ENCODE results near the gene MKX. TPM values are rescaled to one million over a fixed set of nuclear protein-coding genes. Genes with fewer than 3 reads are reported as not detected.

The MKX gene
- total RNA-seq, 1 experiment from 2014 or later = 27.5 TPM

DNA sequence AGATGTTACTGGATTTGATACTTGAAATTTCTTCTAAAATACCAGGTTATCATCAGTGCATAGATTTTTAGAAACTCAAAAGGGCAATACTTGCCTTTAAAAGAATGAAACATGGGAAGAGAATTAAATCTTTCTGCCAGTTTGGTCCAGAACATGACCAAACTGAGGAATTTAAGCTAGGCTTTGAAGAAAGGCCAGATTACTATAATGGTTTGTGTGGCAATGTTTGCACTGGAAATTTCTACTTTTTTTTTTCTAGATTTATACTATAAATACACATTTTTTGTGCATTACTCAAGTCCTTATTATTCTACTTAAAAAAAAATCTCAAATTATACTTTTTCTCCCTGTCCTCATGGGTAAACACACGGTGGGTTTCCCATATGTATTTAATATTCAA lies 9.2 kb downstream of the MKX start:
- H3K9ac ChIP-seq (ENCODE audit: low read length) = no peak overlapping the region
- no peak overlapping the region for H3K4me2 ChIP-seq (ENCODE audit: low read length)
- no peak overlapping the region for H2AFZ ChIP-seq (ENCODE audit: low read depth, low read length, poor library complexity, severe bottlenecking)
- TF ChIP-seq, protein P1, sequence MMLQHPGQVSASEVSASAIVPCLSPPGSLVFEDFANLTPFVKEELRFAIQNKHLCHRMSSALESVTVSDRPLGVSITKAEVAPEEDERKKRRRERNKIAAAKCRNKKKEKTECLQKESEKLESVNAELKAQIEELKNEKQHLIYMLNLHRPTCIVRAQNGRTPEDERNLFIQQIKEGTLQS (IDR thresholded peaks at IDR 0.05) = no peak
- TF ChIP-seq SIN3A (IDR thresholded peaks at IDR 0.05; ENCODE audit: low read depth) (no peak), POLR2A (IDR thresholded peaks at IDR 0.05; ENCODE audit: borderline replicate concordance, extremely low read depth, insufficient read depth, insufficient read length) (no peak), POLR2AphosphoS5 (IDR thresholded peaks at IDR 0.05; ENCODE audit: low read depth, low read length) (no peak), RAD21 (IDR thresholded peaks at IDR 0.05; ENCODE audit: low read depth) (no peak), ZBTB33 (IDR thresholded peaks at IDR 0.05; ENCODE audit: extremely low read depth, insufficient replicate concordance, low read length) (no peak), EZH2phosphoT487 (IDR thresholded peaks at IDR 0.05; ENCODE audit: borderline replicate concordance) (no peak), ELF1 (IDR thresholded peaks at IDR 0.05; ENCODE audit: borderline replicate concordance, low read depth) (no peak), CBX3 (IDR thresholded peaks at IDR 0.05; ENCODE audit: low read depth) (no peak), SRF (IDR thresholded peaks at IDR 0.05; ENCODE audit: low read depth) (no peak), MAX (IDR thresholded peaks at IDR 0.05) (no peak), EZH2 (IDR thresholded peaks at IDR 0.05) (no peak), ZFX (IDR thresholded peaks at IDR 0.05) (no peak), SP1 (IDR thresholded peaks at IDR 0.05; ENCODE audit: low read depth) (no peak), JUND (IDR thresholded peaks at IDR 0.05) (no peak)
- TF ChIP-seq, protein P2, sequence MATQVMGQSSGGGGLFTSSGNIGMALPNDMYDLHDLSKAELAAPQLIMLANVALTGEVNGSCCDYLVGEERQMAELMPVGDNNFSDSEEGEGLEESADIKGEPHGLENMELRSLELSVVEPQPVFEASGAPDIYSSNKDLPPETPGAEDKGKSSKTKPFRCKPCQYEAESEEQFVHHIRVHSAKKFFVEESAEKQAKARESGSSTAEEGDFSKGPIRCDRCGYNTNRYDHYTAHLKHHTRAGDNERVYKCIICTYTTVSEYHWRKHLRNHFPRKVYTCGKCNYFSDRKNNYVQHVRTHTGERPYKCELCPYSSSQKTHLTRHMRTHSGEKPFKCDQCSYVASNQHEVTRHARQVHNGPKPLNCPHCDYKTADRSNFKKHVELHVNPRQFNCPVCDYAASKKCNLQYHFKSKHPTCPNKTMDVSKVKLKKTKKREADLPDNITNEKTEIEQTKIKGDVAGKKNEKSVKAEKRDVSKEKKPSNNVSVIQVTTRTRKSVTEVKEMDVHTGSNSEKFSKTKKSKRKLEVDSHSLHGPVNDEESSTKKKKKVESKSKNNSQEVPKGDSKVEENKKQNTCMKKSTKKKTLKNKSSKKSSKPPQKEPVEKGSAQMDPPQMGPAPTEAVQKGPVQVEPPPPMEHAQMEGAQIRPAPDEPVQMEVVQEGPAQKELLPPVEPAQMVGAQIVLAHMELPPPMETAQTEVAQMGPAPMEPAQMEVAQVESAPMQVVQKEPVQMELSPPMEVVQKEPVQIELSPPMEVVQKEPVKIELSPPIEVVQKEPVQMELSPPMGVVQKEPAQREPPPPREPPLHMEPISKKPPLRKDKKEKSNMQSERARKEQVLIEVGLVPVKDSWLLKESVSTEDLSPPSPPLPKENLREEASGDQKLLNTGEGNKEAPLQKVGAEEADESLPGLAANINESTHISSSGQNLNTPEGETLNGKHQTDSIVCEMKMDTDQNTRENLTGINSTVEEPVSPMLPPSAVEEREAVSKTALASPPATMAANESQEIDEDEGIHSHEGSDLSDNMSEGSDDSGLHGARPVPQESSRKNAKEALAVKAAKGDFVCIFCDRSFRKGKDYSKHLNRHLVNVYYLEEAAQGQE (IDR thresholded peaks at IDR 0.05; ENCODE audit: low read depth) = no peak
- no peak overlapping the region for H3K27ac ChIP-seq (ENCODE audit: low read depth, low read length)
- no peaks in the 10 kb centered on the region for H3K9me2 ChIP-seq (ENCODE audit: insufficient read depth)
- ATAC-seq = no peak
- peaks cover under 1 to 1% of the 10 kb centered on the region in 2 experiments; a peak in 2 of 4 replicates for H3K4me1 ChIP-seq (ENCODE audit: control insufficient read depth in 1 of 2, insufficient read depth in 2 of 2, low read length in 2 of 2)
- H3K9me3 ChIP-seq (ENCODE audit: control insufficient read depth in 1 of 2, insufficient read depth in 1 of 2, low read depth in 1 of 2, low read length in 2 of 2) = no peaks in the 10 kb centered on the region
- POLR2A ChIA-PET = no interaction called here
- no TSS peak for BruUV-seq (replicated peaks)
- H3K4me3 ChIP-seq (replicated peaks in 1 of 2; ENCODE audit: low read depth in 1 of 2, low read length in 2 of 2) = no peak overlapping the region
- CTCF ChIA-PET = no interaction called here
- H4K20me1 ChIP-seq (ENCODE audit: insufficient read depth) = no peaks in the 10 kb centered on the region
- DNase-seq (ENCODE audit: low read depth, low spot score) = no peak
- peaks cover 38% of the 10 kb centered on the region for H3K79me2 ChIP-seq (ENCODE audit: insufficient read depth, low read length)
- peaks cover 3 to 6% of the 10 kb centered on the region in 2 experiments; a peak in 2 of 4 replicates for H3K36me3 ChIP-seq (ENCODE audit: control insufficient read depth in 1 of 2, insufficient read depth in 2 of 2, low read length in 2 of 2)
- intact Hi-C loops (cut with micrococcal nuclease) = no loop called here
- RAD21 ChIA-PET (ENCODE audit: low non-redundant PET in 1 of 2, low total read pairs in 2 of 2, uncharacterized antibody in 2 of 2, unreplicated experiment in 2 of 2) = no interaction called here
- no peaks in the 10 kb centered on the region for H3K27me3 ChIP-seq (ENCODE audit: insufficient read depth, low read length)
